GM18861 (cell line): Measurements from ENCODE around the gene GAS2.

Experiments used
- ATAC-seq: cut with Tn5 transposase; IDR thresholded peaks from one replicate; pipeline ENCODE4 v1.9.1; 2021; ENCODE audit not compliant: unreplicated experiment

Gene GAS2

GRCh38 chr11:22859756-22860155 lies 193.3 kb downstream of the GAS2 start:
- no peak for ATAC-seq

DNA sequence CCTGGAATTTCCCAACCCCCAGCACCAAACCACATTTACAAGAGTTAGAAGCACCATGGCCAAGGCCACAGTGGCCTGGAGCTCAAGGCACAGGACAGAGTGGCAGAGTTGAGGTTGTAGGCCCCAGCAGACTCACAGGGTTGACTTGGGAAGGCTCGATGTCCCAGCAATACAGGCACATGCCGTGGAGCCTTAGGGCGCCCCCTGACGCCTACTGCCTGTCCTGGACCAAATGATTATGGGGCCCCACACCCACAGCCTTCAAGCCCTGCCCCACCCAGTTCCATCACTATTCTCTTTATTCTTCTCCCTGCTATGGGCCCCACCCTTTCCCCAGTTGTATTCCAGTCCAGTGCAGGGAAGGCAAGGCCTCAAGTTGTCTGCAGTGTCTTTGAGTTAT lies 193.8 kb downstream of the GAS2 start, which contains the start of gene CCDC179:
TSS of gene CCDC179 (minus strand) at position 234 of the 400 bp plus-strand sequence. CDS start at position 181, 53 bp downstream.
- no peak for ATAC-seq
